ENCODE results near the gene SYNJ1. TPM values are rescaled to one million over a fixed set of nuclear protein-coding genes. Genes with fewer than 3 reads are reported as not detected.

Gene SYNJ1
- total and polyA plus RNA-seq, 2 of the 13 experiments (the other 11 are each of a cell fraction or from before 2014, with no cell fraction given), result 2.0 to 2.7 TPM

GRCh38 chr21:32739946-32740345 is 12.1 kb upstream of the SYNJ1 start (continued):
- TF ChIP-seq, protein P1, sequence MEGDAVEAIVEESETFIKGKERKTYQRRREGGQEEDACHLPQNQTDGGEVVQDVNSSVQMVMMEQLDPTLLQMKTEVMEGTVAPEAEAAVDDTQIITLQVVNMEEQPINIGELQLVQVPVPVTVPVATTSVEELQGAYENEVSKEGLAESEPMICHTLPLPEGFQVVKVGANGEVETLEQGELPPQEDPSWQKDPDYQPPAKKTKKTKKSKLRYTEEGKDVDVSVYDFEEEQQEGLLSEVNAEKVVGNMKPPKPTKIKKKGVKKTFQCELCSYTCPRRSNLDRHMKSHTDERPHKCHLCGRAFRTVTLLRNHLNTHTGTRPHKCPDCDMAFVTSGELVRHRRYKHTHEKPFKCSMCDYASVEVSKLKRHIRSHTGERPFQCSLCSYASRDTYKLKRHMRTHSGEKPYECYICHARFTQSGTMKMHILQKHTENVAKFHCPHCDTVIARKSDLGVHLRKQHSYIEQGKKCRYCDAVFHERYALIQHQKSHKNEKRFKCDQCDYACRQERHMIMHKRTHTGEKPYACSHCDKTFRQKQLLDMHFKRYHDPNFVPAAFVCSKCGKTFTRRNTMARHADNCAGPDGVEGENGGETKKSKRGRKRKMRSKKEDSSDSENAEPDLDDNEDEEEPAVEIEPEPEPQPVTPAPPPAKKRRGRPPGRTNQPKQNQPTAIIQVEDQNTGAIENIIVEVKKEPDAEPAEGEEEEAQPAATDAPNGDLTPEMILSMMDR (CRISPR knock-in tag; IDR thresholded peaks at IDR 0.05), result no peak
- TF ChIP-seq STAG1 (CRISPR knock-in tag; IDR thresholded peaks at IDR 0.05), result no peak
- no peak for TF ChIP-seq ZSCAN31 (CRISPR knock-in tag; IDR thresholded peaks at IDR 0.05; ENCODE audit: low read depth)
- no peak for TF ChIP-seq ZNF564 (CRISPR knock-in tag; IDR thresholded peaks at IDR 0.05)
- no peak for TF ChIP-seq ZNF280D (CRISPR knock-in tag; IDR thresholded peaks at IDR 0.05)
- TF ChIP-seq ZNF101 (CRISPR knock-in tag; IDR thresholded peaks at IDR 0.05; ENCODE audit: borderline replicate concordance, low read depth), result no peak
- TF ChIP-seq ZNF326 (CRISPR knock-in tag; IDR thresholded peaks at IDR 0.05; ENCODE audit: borderline replicate concordance), result no peak
- TF ChIP-seq, protein P2, sequence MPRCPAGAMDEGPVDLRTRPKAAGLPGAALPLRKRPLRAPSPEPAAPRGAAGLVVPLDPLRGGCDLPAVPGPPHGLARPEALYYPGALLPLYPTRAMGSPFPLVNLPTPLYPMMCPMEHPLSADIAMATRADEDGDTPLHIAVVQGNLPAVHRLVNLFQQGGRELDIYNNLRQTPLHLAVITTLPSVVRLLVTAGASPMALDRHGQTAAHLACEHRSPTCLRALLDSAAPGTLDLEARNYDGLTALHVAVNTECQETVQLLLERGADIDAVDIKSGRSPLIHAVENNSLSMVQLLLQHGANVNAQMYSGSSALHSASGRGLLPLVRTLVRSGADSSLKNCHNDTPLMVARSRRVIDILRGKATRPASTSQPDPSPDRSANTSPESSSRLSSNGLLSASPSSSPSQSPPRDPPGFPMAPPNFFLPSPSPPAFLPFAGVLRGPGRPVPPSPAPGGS (CRISPR knock-in tag; IDR thresholded peaks at IDR 0.05), result no peak
- TF ChIP-seq MTERF4 (CRISPR knock-in tag; IDR thresholded peaks at IDR 0.05), result no peak
- TF ChIP-seq, protein P3, sequence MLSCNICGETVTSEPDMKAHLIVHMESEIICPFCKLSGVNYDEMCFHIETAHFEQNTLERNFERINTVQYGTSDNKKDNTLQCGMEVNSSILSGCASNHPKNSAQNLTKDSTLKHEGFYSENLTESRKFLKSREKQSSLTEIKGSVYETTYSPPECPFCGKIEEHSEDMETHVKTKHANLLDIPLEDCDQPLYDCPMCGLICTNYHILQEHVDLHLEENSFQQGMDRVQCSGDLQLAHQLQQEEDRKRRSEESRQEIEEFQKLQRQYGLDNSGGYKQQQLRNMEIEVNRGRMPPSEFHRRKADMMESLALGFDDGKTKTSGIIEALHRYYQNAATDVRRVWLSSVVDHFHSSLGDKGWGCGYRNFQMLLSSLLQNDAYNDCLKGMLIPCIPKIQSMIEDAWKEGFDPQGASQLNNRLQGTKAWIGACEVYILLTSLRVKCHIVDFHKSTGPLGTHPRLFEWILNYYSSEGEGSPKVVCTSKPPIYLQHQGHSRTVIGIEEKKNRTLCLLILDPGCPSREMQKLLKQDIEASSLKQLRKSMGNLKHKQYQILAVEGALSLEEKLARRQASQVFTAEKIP (CRISPR knock-in tag; IDR thresholded peaks at IDR 0.05; ENCODE audit: borderline replicate concordance), result no peak
- TF ChIP-seq, protein P4, sequence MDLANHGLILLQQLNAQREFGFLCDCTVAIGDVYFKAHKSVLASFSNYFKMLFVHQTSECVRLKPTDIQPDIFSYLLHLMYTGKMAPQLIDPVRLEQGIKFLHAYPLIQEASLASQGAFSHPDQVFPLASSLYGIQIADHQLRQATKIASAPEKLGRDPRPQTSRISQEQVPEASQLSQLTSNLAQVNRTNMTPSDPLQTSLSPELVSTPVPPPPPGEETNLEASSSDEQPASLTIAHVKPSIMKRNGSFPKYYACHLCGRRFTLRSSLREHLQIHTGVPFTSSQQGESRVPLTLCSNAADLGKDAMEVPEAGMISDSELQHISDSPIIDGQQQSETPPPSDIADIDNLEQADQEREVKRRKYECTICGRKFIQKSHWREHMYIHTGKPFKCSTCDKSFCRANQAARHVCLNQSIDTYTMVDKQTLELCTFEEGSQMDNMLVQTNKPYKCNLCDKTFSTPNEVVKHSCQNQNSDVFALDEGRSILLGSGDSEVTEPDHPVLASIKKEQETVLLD (CRISPR knock-in tag; IDR thresholded peaks at IDR 0.05; ENCODE audit: low read depth), result no peak
- TF ChIP-seq TBX3 (IDR thresholded peaks at IDR 0.05; ENCODE audit: borderline replicate concordance), result no peak
- TF ChIP-seq ZNF12 (CRISPR knock-in tag; IDR thresholded peaks at IDR 0.05), result no peak
